PC-9 (cell line): ENCODE data around the gene EIF5B.

Experiments used
- CTCF ChIP-seq: fragments of 200-600 bp; sonication (generic); conservative IDR thresholded peaks from 2 replicates; pipeline ENCODE4 v1.6.1; 2017; ENCODE audit warnings: mixed run types, antibody characterized with exemption, mild to moderate bottlenecking, moderate library complexity
- EZH2 ChIP-seq: fragments of 200-600 bp; sonication (generic); IDR thresholded peaks from 2 replicates; pipeline ENCODE4 v1.8.0; 2017; ENCODE audit warnings: antibody characterized with exemption, low read depth

DNA sequence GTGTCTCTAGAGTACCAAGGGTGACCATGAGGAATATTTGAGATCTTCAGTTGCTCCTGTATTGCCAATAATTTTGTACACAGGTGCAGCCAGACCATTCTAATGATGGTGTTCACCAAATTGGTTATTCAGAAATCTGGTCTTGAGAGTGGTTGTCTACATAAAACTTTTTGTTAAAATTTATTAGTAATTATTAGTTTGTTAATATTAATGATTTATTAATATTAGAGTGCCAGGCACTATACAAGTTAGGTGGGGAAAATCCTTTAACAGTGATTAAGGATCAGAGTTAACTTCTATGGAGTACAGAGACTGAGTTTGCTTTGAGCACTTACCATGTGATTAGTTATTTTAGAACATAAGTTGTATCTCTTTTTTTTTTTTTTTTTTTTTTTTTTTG is 9.0 kb downstream of the EIF5B start:
- TF ChIP-seq EZH2 = no peak
- TF ChIP-seq CTCF = no peak
